Neuronal stem cell (in vitro differentiated cells): ENCODE data around the gene TRPM1.
A peak's percentile ranks its signal among the peaks of the same experiment; 100 is the strongest.

Source experiments
- DNase-seq: peaks from one replicate; pipeline ENCODE4 v3.0.0-alpha.2; 2013; ENCODE audit warnings: low spot score
- H2AFZ ChIP-seq: one replicate; pipeline ENCODE4 v1.6.1; 2013; ENCODE audit warnings: mild to moderate bottlenecking, low read length, inconsistent platforms
- H2AK5ac ChIP-seq: 2 replicates; pipeline ENCODE4 v1.6.1; 2013; ENCODE audit warnings: low read depth, mild to moderate bottlenecking, inconsistent platforms, low read length, moderate library complexity, mixed read lengths
- H2BK120ac ChIP-seq: 2 replicates; pipeline ENCODE4 v1.6.1; 2013; ENCODE audit warnings: low read depth, mild to moderate bottlenecking, inconsistent platforms, low read length, moderate library complexity, mixed read lengths
- H2BK12ac ChIP-seq: one replicate; pipeline ENCODE4 v1.6.1; 2013; ENCODE audit warnings: low read length, inconsistent platforms
- H2BK15ac ChIP-seq: 2 replicates; pipeline ENCODE4 v1.6.1; 2013; ENCODE audit warnings: mild to moderate bottlenecking, low read length, inconsistent platforms, mixed read lengths
- H2BK5ac ChIP-seq: one replicate; pipeline ENCODE4 v1.6.1; 2013; ENCODE audit warnings: inconsistent platforms, mild to moderate bottlenecking, low read length, moderate library complexity
- H3K14ac ChIP-seq: one replicate; pipeline ENCODE4 v1.6.1; 2013; ENCODE audit warnings: low read length, inconsistent platforms
- H3K18ac ChIP-seq: 2 replicates; pipeline ENCODE4 v1.6.1; 2013; ENCODE audit warnings: low read length, inconsistent platforms
- H3K23ac ChIP-seq: 2 replicates; pipeline ENCODE4 v1.6.1; 2013; ENCODE audit warnings: low read depth, mild to moderate bottlenecking, mixed read lengths, low read length, inconsistent platforms; ENCODE audit not compliant: poor library complexity
- H3K27ac ChIP-seq: replicated peaks from 3 replicates; pipeline ENCODE4 v1.5.1; 2013; ENCODE audit warnings: low read length, inconsistent platforms
- H3K27me3 ChIP-seq, 3 experiments: 2 replicates each; pipeline ENCODE4 v1.6.1; 2013; ENCODE audit warnings: low read length in 3 of 3, mild to moderate bottlenecking in 2 of 3, inconsistent platforms in 1 of 3, low read depth in 1 of 3, mixed read lengths in 1 of 3, moderate library complexity in 1 of 3; ENCODE audit not compliant: control insufficient read depth in 3 of 3, insufficient read depth in 3 of 3
- H3K36me3 ChIP-seq, 2 donors: replicated peaks in 1 of 2; 2 replicates each; pipeline ENCODE4 v1.6.1; 2013; ENCODE audit warnings: low read length in 2 of 2; ENCODE audit not compliant: control insufficient read depth in 2 of 2, insufficient read depth in 2 of 2
- H3K4ac ChIP-seq: 2 replicates; pipeline ENCODE4 v1.6.1; 2013; ENCODE audit warnings: inconsistent platforms, mild to moderate bottlenecking, low read length, moderate library complexity
- H3K4me1 ChIP-seq, 2 donors: 1 replicate in 1 of 2; 2 replicates in 1 of 2; pipeline ENCODE4 v1.6.1; 2013; ENCODE audit warnings: low read length in 2 of 2, low read depth in 1 of 2; ENCODE audit not compliant: control insufficient read depth in 2 of 2, insufficient read depth in 1 of 2
- H3K4me2 ChIP-seq: one replicate; pipeline ENCODE4 v1.6.1; 2013; ENCODE audit warnings: mild to moderate bottlenecking, low read length, inconsistent platforms; ENCODE audit not compliant: insufficient read depth, poor library complexity, severe bottlenecking
- H3K4me3 ChIP-seq, 2 donors: 2 replicates each; pipeline ENCODE4 v1.5.1; 2013; ENCODE audit warnings: low read length in 2 of 2, mild to moderate bottlenecking in 2 of 2, inconsistent platforms in 1 of 2, moderate library complexity in 1 of 2
- H3K79me1 ChIP-seq: one replicate; pipeline ENCODE4 v1.6.1; 2013; ENCODE audit warnings: low read depth, mild to moderate bottlenecking, inconsistent platforms, low read length, moderate library complexity
- H3K9ac ChIP-seq: one replicate; pipeline ENCODE4 v1.6.1; 2013; ENCODE audit warnings: mild to moderate bottlenecking, low read depth, low read length, inconsistent platforms; ENCODE audit not compliant: poor library complexity
- H3K9me3 ChIP-seq, 2 donors: replicated peaks in 1 of 2; 2 replicates each; pipeline versions ENCODE3 to v1.6.1; 2013; ENCODE audit warnings: low read length in 2 of 2, mild to moderate bottlenecking in 2 of 2, inconsistent platforms in 1 of 2, low read depth in 1 of 2, mixed read lengths in 1 of 2, moderate library complexity in 1 of 2; ENCODE audit not compliant: control insufficient read depth in 2 of 2, insufficient read depth in 1 of 2
- H4K8ac ChIP-seq: one replicate; pipeline ENCODE4 v1.6.1; 2013; ENCODE audit warnings: low read depth, mild to moderate bottlenecking, inconsistent platforms, low read length, moderate library complexity
- H4K91ac ChIP-seq: one replicate; pipeline ENCODE4 v1.6.1; 2013; ENCODE audit warnings: low read length, low read depth, mild to moderate bottlenecking, inconsistent platforms; ENCODE audit not compliant: poor library complexity
- WGBS, 2 donors: extraction: QIAGEN DNeasy Blood & Tissue Kit; methylation state at CpG; one replicate each; pipeline ENCODE4 v1.1.7; 2013; ENCODE audit warnings: missing lambda C conversion rate in 2 of 2, mixed read lengths in 1 of 2; ENCODE audit not compliant: insufficient read length in 2 of 2, insufficient replicate concordance in 1 of 2; ENCODE audit errors: extremely low coverage in 2 of 2; 5-methylcytosine and 5-hydroxymethylcytosine counted together

TRPM1 gene

DNA sequence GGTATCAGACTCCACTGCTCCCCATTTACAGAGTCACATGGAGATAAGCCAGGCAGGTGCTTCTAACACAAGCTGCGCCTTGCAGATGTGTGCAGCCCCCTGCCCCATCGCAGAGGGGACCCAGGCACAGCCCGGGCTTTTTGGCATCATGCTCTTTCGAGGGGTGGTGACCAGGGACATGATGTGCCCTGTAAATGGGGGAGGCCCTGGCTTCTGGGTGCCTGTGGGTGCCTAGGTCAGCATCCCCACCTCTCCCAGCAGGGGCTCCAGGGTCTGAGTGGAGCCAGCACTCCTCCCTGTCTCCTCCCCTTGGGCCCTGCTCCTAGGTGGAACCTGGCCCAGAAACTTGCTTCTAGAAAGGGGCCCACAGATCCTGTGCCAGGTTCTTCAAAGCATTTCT, 15.2 kb downstream of the TRPM1 start:
- Histone ChIP-seq H3K9me3 (no peaks in the 10 kb centered on the region), H3K79me1 (no peaks in the 10 kb centered on the region), H2AFZ (no peak overlapping the region), H3K4ac (no peak overlapping the region), H3K14ac (no peak overlapping the region), H3K9ac (no peak overlapping the region), H3K27me3 (no peaks in the 10 kb centered on the region), H4K91ac (no peak overlapping the region), H3K36me3 (no peaks in the 10 kb centered on the region), H3K4me2 (no peak overlapping the region), H2BK120ac (no peak overlapping the region), H2BK15ac (no peak overlapping the region), H3K23ac (no peak overlapping the region), H3K18ac (no peak overlapping the region), H3K4me1 (no peaks in the 10 kb centered on the region), H3K4me3 (no peak overlapping the region), H3K27ac (no peak overlapping the region), H2BK12ac (no peak overlapping the region), H2BK5ac (no peak overlapping the region), H2AK5ac (peak overlapping the region; percentile 81), H4K8ac (no peak overlapping the region)
- no CpG with 5 or more reads among the region's 4 CpGs for whole genome bisulfite sequencing, 2 donors
- DNase-seq, result no peak

- H3K27me3 ChIP-seq, result no peaks in the 10 kb centered on the region
- DNase-seq, result no peak
- no peaks in the 10 kb centered on the region for H3K36me3 ChIP-seq
Measured at GRCh38 chr15:31085359-31085758, 16.2 kb downstream of the TRPM1 start.

DNA sequence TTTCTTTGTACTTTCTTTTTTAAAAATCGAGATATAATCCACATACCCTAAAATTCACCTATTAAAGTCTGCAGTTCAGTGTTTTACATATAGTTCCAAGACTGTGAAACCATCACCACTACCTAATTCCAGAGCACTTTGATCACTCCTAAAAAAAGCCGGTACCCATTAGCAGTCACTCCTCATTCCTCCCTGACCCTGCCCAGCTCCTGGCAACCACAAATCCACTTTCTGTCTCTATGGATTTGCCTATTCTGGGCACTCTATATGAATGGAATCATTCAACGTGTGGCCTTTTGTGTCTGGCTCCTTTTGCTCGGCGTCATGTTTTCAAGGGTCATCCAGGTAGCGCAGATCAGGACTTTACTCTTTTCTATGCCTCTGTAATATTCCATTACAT, 17.3 kb downstream of the TRPM1 start:
- Histone ChIP-seq H2BK5ac (no peak overlapping the region), H3K23ac (no peak overlapping the region), H3K27me3 (no peaks in the 10 kb centered on the region), H2AFZ (no peak overlapping the region), H3K4me3 (no peak overlapping the region), H2BK12ac (no peak overlapping the region), H4K91ac (no peak overlapping the region), H2BK120ac (no peak overlapping the region), H4K8ac (no peak overlapping the region), H3K18ac (no peak overlapping the region), H3K4me1 (peaks cover 0 to 6% of the 10 kb centered on the region in 2 donors), H3K14ac (no peak overlapping the region), H3K4ac (no peak overlapping the region), H2BK15ac (no peak overlapping the region), H3K4me2 (no peak overlapping the region), H3K27ac (no peak overlapping the region), H3K9me3 (no peaks in the 10 kb centered on the region), H2AK5ac (no peak overlapping the region), H3K36me3 (no peaks in the 10 kb centered on the region), H3K79me1 (no peaks in the 10 kb centered on the region), H3K9ac (no peak overlapping the region)
- no peak for DNase-seq
- WGBS, 2 donors, result no CpG with 5 or more reads among the region's 6 CpGs

More at GRCh38 chr15:31085359-31085758, 16.2 kb downstream of the TRPM1 start:
- Histone ChIP-seq H2BK12ac (no peak overlapping the region), H3K4me2 (no peak overlapping the region), H3K4me3 (no peak overlapping the region), H4K8ac (no peak overlapping the region), H2AK5ac (no peak overlapping the region), H4K91ac (no peak overlapping the region), H3K18ac (no peak overlapping the region), H3K79me1 (no peaks in the 10 kb centered on the region), H3K23ac (no peak overlapping the region), H3K9ac (no peak overlapping the region), H2BK5ac (no peak overlapping the region), H2BK15ac (no peak overlapping the region), H3K4me1 (peaks cover 0 to 2% of the 10 kb centered on the region in 2 donors), H3K4ac (no peak overlapping the region), H3K14ac (no peak overlapping the region), H3K27ac (no peak overlapping the region), H2BK120ac (no peak overlapping the region), H2AFZ (no peak overlapping the region), H3K9me3 (no peaks in the 10 kb centered on the region)
- no CpG with 5 or more reads among the region's 7 CpGs for WGBS, 2 donors

GRCh38 chr15:31083370-31083780, 18.1 kb downstream of the TRPM1 start:
- H2BK15ac ChIP-seq, result no peak overlapping the region
- no peak for DNase-seq
- no peak overlapping the region for H2AFZ ChIP-seq
- no peak overlapping the region for H2AK5ac ChIP-seq
- no peaks in the 10 kb centered on the region for H3K27me3 ChIP-seq
- no peak overlapping the region for H3K18ac ChIP-seq
- H2BK5ac ChIP-seq, result no peak overlapping the region
- H3K4me3 ChIP-seq, result no peak overlapping the region
- no peak overlapping the region for H3K27ac ChIP-seq
- no CpG with 5 or more reads among the region's 6 CpGs for WGBS, 2 donors
- no peaks in the 10 kb centered on the region for H3K36me3 ChIP-seq
- no peak overlapping the region for H2BK120ac ChIP-seq
- no peak overlapping the region for H3K9ac ChIP-seq
- H3K23ac ChIP-seq, result no peak overlapping the region
- no peaks in the 10 kb centered on the region for H3K79me1 ChIP-seq
- no peak overlapping the region for H3K4ac ChIP-seq
- no peak overlapping the region for H3K14ac ChIP-seq
- no peak overlapping the region for H2BK12ac ChIP-seq
- H3K4me2 ChIP-seq, result no peak overlapping the region
- no peak overlapping the region for H4K8ac ChIP-seq
- H4K91ac ChIP-seq, result no peak overlapping the region
- H3K4me1 ChIP-seq, result peaks cover 0 to 7% of the 10 kb centered on the region in 2 donors
- no peaks in the 10 kb centered on the region for H3K9me3 ChIP-seq
